T-helper 2 cell (primary cell): ENCODE measurements around the gene CDC42EP1.

ENCODE experiments used
- DNase-seq, 5 experiments: peaks; one replicate each; pipeline versions ENCODE4 v3.0.0 to v3.0.0-alpha.2; 2012 to 2022

The CDC42EP1 gene

GRCh38 chr22:37561212-37562048 is 1.1 kb downstream of the CDC42EP1 start:
- peak; percentile 50 to 74 (median 60) for DNase-seq

- DNase-seq, result no peak
Measured at GRCh38 chr22:37562049-37562875, 2.0 kb downstream of the CDC42EP1 start.

- DNase-seq, result no peak
Measured at GRCh38 chr22:37563153-37564081, 3.1 kb downstream of the CDC42EP1 start.

GRCh38 chr22:37564111-37564711 is 3.9 kb downstream of the CDC42EP1 start:
- no peak for DNase-seq

GRCh38 chr22:37565830-37566229 is 5.5 kb downstream of the CDC42EP1 start:
- DNase-seq, result no peak

- peak in 3 of 5 experiments; percentile 17 to 57 (median 40) for DNase-seq
Measured at GRCh38 chr22:37566329-37566837, 6.1 kb downstream of the CDC42EP1 start.

- peak; percentile 82 to 94 (median 83) for DNase-seq
Measured at GRCh38 chr22:37566903-37567798, 6.9 kb downstream of the CDC42EP1 start.

- DNase-seq, result no peak
Measured at GRCh38 chr22:37568012-37568411, 7.7 kb downstream of the CDC42EP1 start.

GRCh38 chr22:37568448-37569008 is 8.2 kb downstream of the CDC42EP1 start:
- no peak for DNase-seq

GRCh38 chr22:37569009-37569920 is 9.0 kb downstream of the CDC42EP1 start:
- no peak for DNase-seq

GRCh38 chr22:37569921-37570660 is 9.8 kb downstream of the CDC42EP1 start:
- DNase-seq, result no peak

GRCh38 chr22:37570661-37570976 is 10.3 kb downstream of the CDC42EP1 start:
- no peak for DNase-seq

GRCh38 chr22:37571258-37571991 is 11.1 kb downstream of the CDC42EP1 start:
- DNase-seq, result no peak

- no peak for DNase-seq
Measured at GRCh38 chr22:37571992-37572373, 11.7 kb downstream of the CDC42EP1 start.

- no peak for DNase-seq
Measured at GRCh38 chr22:37575490-37576003, 15.3 kb downstream of the CDC42EP1 start.

GRCh38 chr22:37578002-37578401 is 17.7 kb downstream of the CDC42EP1 start:
- no peak for DNase-seq

- no peak for DNase-seq
Measured at GRCh38 chr22:37581504-37581903, 21.2 kb downstream of the CDC42EP1 start.

- DNase-seq, result no peak
Measured at GRCh38 chr22:37582526-37582925, 22.2 kb downstream of the CDC42EP1 start.
